H9 (cell line): ENCODE results near the gene GLP2R. TPM values are rescaled to one million over a fixed set of nuclear protein-coding genes. Genes with fewer than 3 reads are reported as not detected.

Experiments
- DNase-seq: peaks from one replicate; pipeline ENCODE4 v3.0.0-alpha.2; 2017
- H2AFZ ChIP-seq: one replicate; pipeline ENCODE4 v1.6.1; 2013; ENCODE audit warnings: mild to moderate bottlenecking, low read length, control low read depth, moderate library complexity
- H2AK5ac ChIP-seq: 2 replicates; pipeline ENCODE4 v1.6.1; 2013; ENCODE audit warnings: low read length, control low read depth, mixed read lengths; ENCODE audit not compliant: insufficient read length
- H2BK120ac ChIP-seq: one replicate; pipeline ENCODE4 v1.6.1; 2013; ENCODE audit warnings: low read depth, mild to moderate bottlenecking, low read length, control low read depth, inconsistent platforms; ENCODE audit not compliant: poor library complexity, severe bottlenecking
- H2BK12ac ChIP-seq: 2 replicates; pipeline ENCODE4 v1.6.1; 2013; ENCODE audit warnings: low read length, control low read depth, mixed read lengths, low read depth; ENCODE audit not compliant: insufficient read length
- H2BK15ac ChIP-seq: 2 replicates; pipeline ENCODE4 v1.6.1; 2013; ENCODE audit warnings: low read depth, low read length, control low read depth
- H2BK20ac ChIP-seq: one replicate; pipeline ENCODE4 v1.6.1; 2013; ENCODE audit warnings: low read depth, mild to moderate bottlenecking, low read length, control low read depth, inconsistent platforms; ENCODE audit not compliant: poor library complexity, severe bottlenecking
- H2BK5ac ChIP-seq: 2 replicates; pipeline ENCODE4 v1.6.1; 2013; ENCODE audit warnings: low read length, control low read depth, mixed read lengths; ENCODE audit not compliant: insufficient read length
- H3K14ac ChIP-seq: 2 replicates; pipeline ENCODE4 v1.6.1; 2013; ENCODE audit warnings: low read length, control low read depth; ENCODE audit not compliant: insufficient read depth
- H3K18ac ChIP-seq: 2 replicates; pipeline ENCODE4 v1.6.1; 2013; ENCODE audit warnings: low read depth, mild to moderate bottlenecking, mixed read lengths, low read length, control low read depth; ENCODE audit not compliant: insufficient read length
- H3K23ac ChIP-seq: 2 replicates; pipeline ENCODE4 v1.6.1; 2013; ENCODE audit warnings: low read length, control low read depth, mixed read lengths, low read depth; ENCODE audit not compliant: insufficient read length
- H3K23me2 ChIP-seq: 2 replicates; pipeline ENCODE4 v1.6.1; 2013; ENCODE audit warnings: low read depth, mild to moderate bottlenecking, mixed read lengths, low read length, control low read depth; ENCODE audit not compliant: insufficient read length, poor library complexity, severe bottlenecking
- H3K27ac ChIP-seq: 2 replicates; pipeline ENCODE4 v1.5.1; 2013; ENCODE audit warnings: low read length, control low read depth, mixed read lengths, low read depth; ENCODE audit not compliant: insufficient read length
- H3K27me3 ChIP-seq: 2 replicates; pipeline ENCODE4 v1.6.1; 2013; ENCODE audit warnings: low read length, control low read depth, inconsistent platforms; ENCODE audit not compliant: insufficient read depth
- H3K4ac ChIP-seq: 2 replicates; pipeline ENCODE4 v1.6.1; 2013; ENCODE audit warnings: low read depth, mild to moderate bottlenecking, control low read depth, inconsistent platforms, low read length, moderate library complexity
- H3K4me1 ChIP-seq: 2 replicates; pipeline ENCODE4 v1.6.1; 2013; ENCODE audit warnings: low read length, control low read depth, inconsistent platforms; ENCODE audit not compliant: insufficient read depth
- H3K4me2 ChIP-seq: 2 replicates; pipeline ENCODE4 v1.6.1; 2013; ENCODE audit warnings: low read length, control low read depth, mixed read lengths; ENCODE audit not compliant: insufficient read length, insufficient read depth
- H3K56ac ChIP-seq: 2 replicates; pipeline ENCODE4 v1.6.1; 2013; ENCODE audit warnings: low read depth, mild to moderate bottlenecking, mixed read lengths, low read length, control low read depth; ENCODE audit not compliant: insufficient read length
- H3K79me1 ChIP-seq: 2 replicates; pipeline ENCODE4 v1.6.1; 2013; ENCODE audit warnings: low read depth, mild to moderate bottlenecking, moderate library complexity, low read length, control low read depth, inconsistent platforms; ENCODE audit not compliant: insufficient read depth, poor library complexity, severe bottlenecking
- H3K79me2 ChIP-seq: 2 replicates; pipeline ENCODE4 v1.6.1; 2013; ENCODE audit warnings: low read length, control low read depth, inconsistent platforms; ENCODE audit not compliant: insufficient read depth
- H3K9ac ChIP-seq: 2 replicates; pipeline ENCODE4 v1.6.1; 2013; ENCODE audit warnings: low read length, control low read depth, mixed read lengths; ENCODE audit not compliant: insufficient read length; ENCODE audit errors: extremely low read depth
- H3K9me3 ChIP-seq: one replicate; pipeline ENCODE4 v1.6.1; 2013; ENCODE audit warnings: low read depth, low read length, inconsistent platforms; ENCODE audit not compliant: control insufficient read depth
- H3T11ph ChIP-seq: one replicate; pipeline ENCODE4 v1.6.1; 2013; ENCODE audit warnings: mild to moderate bottlenecking, low read length, control low read depth, inconsistent platforms
- H4K20me1 ChIP-seq: one replicate; pipeline ENCODE4 v1.6.1; 2013; ENCODE audit not compliant: control insufficient read depth, insufficient read length, insufficient read depth
- H4K5ac ChIP-seq: 2 replicates; pipeline ENCODE4 v1.6.1; 2013; ENCODE audit warnings: low read depth, mild to moderate bottlenecking, mixed read lengths, low read length, control low read depth; ENCODE audit not compliant: insufficient read length
- H4K8ac ChIP-seq: replicated peaks from 2 replicates; pipeline ENCODE4 v1.6.1; 2013; ENCODE audit warnings: low read length, control low read depth, mixed read lengths, low read depth; ENCODE audit not compliant: insufficient read length
- H4K91ac ChIP-seq: 2 replicates; pipeline ENCODE4 v1.6.1; 2013; ENCODE audit warnings: low read depth, mild to moderate bottlenecking, moderate library complexity, mixed read lengths, low read length, control low read depth; ENCODE audit not compliant: insufficient read length
- H3K27ac Mint-ChIP-seq, 3 experiments: 2 replicates in 2 of 3; 3 replicates in 1 of 3; pipeline ENCODE4 v1.8.0; 2020 to 2021; ENCODE audit warnings: mixed read lengths in 3 of 3, mild to moderate bottlenecking in 1 of 3, moderate library complexity in 1 of 3
- H3K27me3 Mint-ChIP-seq: 2 replicates; pipeline ENCODE4 v1.8.0; 2021; ENCODE audit warnings: low read depth, mild to moderate bottlenecking, moderate library complexity, mixed read lengths
- H3K36me3 Mint-ChIP-seq, 3 experiments: 2 replicates in 2 of 3; 3 replicates in 1 of 3; pipeline ENCODE4 v1.8.0; 2020 to 2021; ENCODE audit warnings: low read depth in 3 of 3, mixed read lengths in 3 of 3; ENCODE audit not compliant: insufficient read depth in 1 of 3
- H3K4me1 Mint-ChIP-seq, 2 experiments: 2 replicates each; pipeline ENCODE4 v1.8.0; 2020; ENCODE audit warnings: mixed read lengths in 2 of 2
- H3K4me3 Mint-ChIP-seq, 2 experiments: 2 replicates in 1 of 2; 3 replicates in 1 of 2; pipeline ENCODE4 v1.8.0; 2020 to 2021; ENCODE audit warnings: mild to moderate bottlenecking in 2 of 2, mixed read lengths in 2 of 2, moderate library complexity in 1 of 2
- H3K9me3 Mint-ChIP-seq, 2 experiments: 2 replicates in 1 of 2; 3 replicates in 1 of 2; pipeline ENCODE4 v1.8.0; 2020; ENCODE audit warnings: mild to moderate bottlenecking in 2 of 2, mixed read lengths in 2 of 2, moderate library complexity in 1 of 2
- CTCF ChIP-seq: fragments of 200-600 bp; sonication (generic); conservative IDR thresholded peaks from 3 replicates; pipeline ENCODE4 v1.8.0; 2021; ENCODE audit warnings: antibody characterized with exemption, mild to moderate bottlenecking
- WGBS: extraction: QIAGEN DNeasy Blood & Tissue Kit; methylation state at CpG from one replicate; pipeline ENCODE4 v1.1.7; 2013; ENCODE audit warnings: missing lambda C conversion rate, low lambda C conversion rate, mixed read lengths; ENCODE audit not compliant: insufficient read length; ENCODE audit errors: extremely low coverage; 5-methylcytosine and 5-hydroxymethylcytosine counted together
- total RNA-seq: library from RNA; stranded (reverse); gene quantifications from 2 replicates; pipeline ENCODE4 v1.2.1, GENCODE V29; 2021

Gene GLP2R
- total RNA-seq, 1 experiment from 2014 or later = not detected

DNA sequence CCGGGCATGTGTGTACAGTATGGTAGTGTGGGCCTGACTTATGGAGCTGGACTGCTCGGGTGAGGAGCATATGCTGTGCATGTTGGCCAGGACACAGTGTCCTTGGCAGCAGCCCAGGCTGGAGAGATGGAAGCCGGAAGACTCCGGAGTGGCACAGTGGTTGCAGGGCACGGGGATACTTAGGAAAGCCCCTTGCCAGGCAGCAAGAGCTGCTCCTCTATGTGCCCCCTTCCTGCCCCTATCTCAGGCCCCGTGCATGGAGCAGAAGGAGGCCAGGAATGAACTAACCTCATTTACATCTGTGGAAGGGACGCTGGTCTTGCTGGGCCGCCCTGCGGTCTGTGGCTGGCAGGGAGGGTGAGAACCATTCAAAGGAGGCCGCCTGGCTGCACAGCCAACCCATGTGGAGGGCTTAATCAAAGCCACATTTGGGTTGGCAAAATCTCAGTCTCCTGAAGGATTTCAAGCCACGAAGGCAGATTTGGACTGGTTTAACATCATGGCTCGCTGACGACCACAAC, 111.6 kb downstream of the GLP2R start:
- Histone ChIP-seq H2BK12ac (no peak overlapping the region), H2BK15ac (no peak overlapping the region), H4K8ac (no peak overlapping the region), H3K18ac (no peak overlapping the region), H2AFZ (no peak overlapping the region), H4K5ac (no peak overlapping the region), H3K27ac (no peak overlapping the region), H3K23ac (no peak overlapping the region), H4K20me1 (no peaks in the 10 kb centered on the region), H3K9me3 (no peaks in the 10 kb centered on the region), H2AK5ac (no peak overlapping the region), H2BK5ac (no peak overlapping the region), H2BK20ac (no peak overlapping the region), H3K27me3 (no peaks in the 10 kb centered on the region), H3K4me2 (no peak overlapping the region), H3K56ac (no peak overlapping the region), H2BK120ac (no peak overlapping the region), H3K4me1 (no peaks in the 10 kb centered on the region), H3K23me2 (no peaks in the 10 kb centered on the region), H3K9ac (no peak overlapping the region), H4K91ac (no peak overlapping the region), H3K14ac (no peak overlapping the region), H3K4ac (no peak overlapping the region), H3K79me1 (no peaks in the 10 kb centered on the region), H3T11ph (no peak overlapping the region), H3K79me2 (no peaks in the 10 kb centered on the region)
- Mint-ChIP-seq H3K27ac (no peak overlapping the region), H3K4me3 (no peak overlapping the region), H3K36me3 (peaks cover 0 to 9% (median 0%) of the 10 kb centered on the region in 3 experiments; a peak in 2 of 7 replicates), H3K4me1 (peaks cover 3 to 6% of the 10 kb centered on the region in 2 experiments), H3K9me3 (peaks cover 2 to 4% of the 10 kb centered on the region in 2 experiments; a peak in 3 of 5 replicates), H3K27me3 (no peaks in the 10 kb centered on the region; the same call in 1 of the 2 replicates)
- no peak for DNase-seq
- no peak for TF ChIP-seq CTCF
- no CpG with 5 or more reads among the region's 13 CpGs for WGBS
